Stimulated activated naive CD8-positive, alpha-beta T cell treated with anti-CD3 and anti-CD28 coated beads, Interleukin-15, Interleukin-2, amounts not matched to agents 100 U/mL and 50 U/mL, for 24 hours (primary cell): ENCODE measurements around the gene PTPRK.

Source experiments
- ATAC-seq: fragments of 150-1000 bp; cut with Tn5 transposase; one replicate; pipeline ENCODE4 v1.10.0; 2021
- DNase-seq: peaks from one replicate; pipeline ENCODE4 v3.0.0; 2021

PTPRK gene

DNA sequence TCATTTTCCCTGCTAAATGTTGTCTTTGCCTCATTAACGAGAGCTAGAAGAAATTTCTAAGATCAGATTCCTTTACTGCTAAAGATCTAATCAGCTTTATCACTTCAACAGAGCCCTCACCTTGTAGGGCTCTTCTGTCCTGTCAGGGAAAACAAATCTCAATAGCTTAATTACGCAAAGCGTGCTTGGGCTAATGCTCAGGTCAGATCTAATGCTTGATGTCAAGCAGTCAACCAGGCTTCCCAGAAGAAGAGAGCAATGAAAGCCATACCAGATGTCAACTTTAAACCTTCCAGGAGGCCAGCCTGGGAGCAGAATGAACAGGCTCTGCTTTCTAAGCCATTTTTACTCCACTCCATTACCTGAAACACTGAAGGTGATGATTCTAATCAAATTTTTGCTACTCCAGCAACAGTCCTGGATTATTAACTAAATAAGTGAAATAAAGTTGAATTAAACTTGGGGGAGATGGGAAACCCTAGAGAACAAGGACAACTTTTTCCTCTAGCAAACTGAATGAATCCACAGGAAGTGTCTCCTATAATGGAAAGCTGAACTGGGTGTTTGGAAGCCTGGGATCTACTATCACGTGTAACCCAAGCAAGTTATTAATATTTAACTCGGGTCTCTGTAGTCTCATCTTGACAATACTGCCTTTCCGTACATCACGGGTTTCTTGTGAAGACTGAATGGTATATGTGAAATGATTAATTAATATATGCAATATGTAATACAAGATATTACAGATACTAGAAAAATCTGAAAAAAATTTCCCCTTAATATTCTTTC, 273.7 kb downstream of the PTPRK start:
- ATAC-seq = no peak
- DNase-seq = no peak

DNA sequence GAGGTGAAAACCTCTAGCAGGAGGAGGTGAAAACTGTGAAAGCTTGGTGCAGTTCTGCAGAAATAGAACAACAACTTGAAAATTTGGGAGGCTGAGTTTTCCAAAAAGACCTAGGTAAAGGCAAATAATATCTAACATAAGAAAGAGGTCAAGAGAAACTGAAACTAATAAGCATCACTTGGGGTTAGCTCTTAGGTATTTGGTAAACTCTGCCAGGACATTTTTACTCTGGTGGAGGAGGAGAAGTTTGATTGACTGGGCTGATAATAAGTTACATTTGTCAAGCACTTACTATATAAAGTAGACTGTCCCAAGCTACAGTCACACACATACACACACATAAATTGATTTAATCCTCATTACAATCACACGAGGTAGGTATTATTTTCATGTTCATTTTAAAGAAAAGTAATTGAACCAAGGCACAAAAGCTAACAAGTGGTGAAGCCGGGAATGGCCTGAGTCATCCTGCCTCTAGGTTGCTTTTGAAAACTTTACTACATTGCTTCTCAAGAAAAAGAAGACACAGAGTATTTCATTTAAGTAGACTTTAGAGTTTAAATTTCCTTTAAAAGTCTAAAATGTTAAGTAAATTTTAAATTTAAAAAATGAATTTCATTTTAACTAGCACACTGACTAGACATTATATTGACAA, 275.5 kb downstream of the PTPRK start:
- no peak for DNase-seq

DNA sequence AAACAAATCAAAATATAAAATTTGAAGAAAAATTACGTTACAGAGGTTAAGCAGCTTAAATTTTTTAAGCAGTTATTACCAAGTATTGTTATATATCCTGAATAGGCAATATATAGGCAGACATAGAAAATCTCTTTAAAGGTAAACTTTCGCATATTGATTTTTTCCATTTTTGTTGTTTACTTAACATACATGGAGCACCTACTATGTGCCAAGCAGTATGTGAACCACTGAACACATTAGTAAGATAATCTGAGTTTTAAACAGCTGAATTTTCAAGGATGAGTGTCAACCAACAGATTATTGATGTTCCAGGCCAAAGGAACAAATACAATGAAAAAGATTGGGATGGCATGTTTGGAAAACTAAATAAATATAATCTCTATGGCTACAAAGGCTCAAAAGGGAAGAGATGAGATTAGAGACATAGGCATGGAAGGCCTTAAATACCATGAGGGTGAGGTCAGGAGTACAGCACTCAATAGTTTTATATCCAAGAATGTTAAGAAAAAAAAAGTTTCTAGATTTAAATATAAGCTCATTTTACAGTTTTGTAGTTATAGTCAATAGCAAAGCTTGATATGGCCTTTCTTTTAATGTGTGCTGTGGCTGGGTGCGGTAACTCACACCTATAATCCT, 277.5 kb downstream of the PTPRK start:
- DNase-seq = no peak

More for the DNA sequence above, 275.5 kb downstream of the PTPRK start:
- no peak for ATAC-seq

DNA sequence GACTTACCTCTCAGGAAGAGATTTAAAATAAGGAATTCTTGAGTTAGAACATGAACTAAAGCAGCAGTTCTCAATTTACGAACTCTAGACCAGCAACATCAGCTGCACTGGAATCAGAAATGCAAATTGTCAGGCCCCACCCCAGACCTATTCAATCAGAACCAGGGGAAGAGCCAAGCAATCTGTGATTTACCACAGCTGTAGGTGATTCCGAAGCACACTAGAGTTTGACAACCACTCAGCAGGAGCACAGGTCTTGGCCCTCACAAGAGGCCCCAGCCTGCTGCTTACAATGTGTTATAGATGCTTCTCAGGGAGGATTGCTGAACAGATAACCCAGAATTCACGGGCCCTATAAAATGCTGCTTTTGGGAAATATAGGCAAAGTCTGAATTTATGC, 279.2 kb downstream of the PTPRK start:
- DNase-seq = no peak
- ATAC-seq = peak; percentile 43

More for the DNA sequence above, 277.5 kb downstream of the PTPRK start:
- no peak for ATAC-seq

DNA sequence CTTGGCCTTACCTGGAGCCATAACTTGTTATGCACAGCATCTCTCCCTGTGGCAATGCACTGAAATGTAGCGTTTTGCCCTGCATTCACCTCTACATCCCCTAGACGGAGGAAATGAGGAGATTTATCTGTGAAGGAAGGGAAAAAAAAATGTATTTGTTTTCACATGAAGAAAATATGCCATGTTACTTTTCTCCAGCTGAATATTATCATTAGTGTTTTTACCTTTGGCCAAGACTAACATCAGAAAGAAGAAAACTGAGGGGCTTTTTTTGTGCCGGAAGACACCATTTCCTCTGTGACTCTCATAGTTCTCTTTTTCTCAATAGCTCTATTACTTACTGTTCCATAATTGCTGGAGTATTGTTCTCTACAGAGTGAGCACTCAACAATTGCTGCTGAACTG, 280.4 kb downstream of the PTPRK start:
- ATAC-seq = no peak

DNA sequence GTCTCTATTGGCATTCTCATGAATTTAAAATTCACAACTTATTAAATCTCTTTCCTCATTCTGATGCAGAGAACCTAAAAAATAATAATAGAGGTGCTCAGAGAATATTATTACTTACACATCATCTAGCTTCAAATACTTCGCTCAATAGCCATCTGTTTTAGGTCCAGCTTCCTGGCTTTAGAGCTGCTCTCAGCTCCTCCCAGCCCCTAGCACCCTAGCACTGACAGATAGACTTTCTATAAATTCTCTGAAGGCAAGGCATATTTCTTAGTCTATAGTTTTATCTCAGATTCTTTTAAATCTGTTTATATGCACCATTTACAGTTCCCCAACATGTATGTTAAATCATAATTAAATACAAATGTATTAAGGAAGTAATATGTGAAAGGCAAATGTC, 281.3 kb downstream of the PTPRK start:
- DNase-seq (no peak), ATAC-seq (no peak)

More for the DNA sequence above, 280.4 kb downstream of the PTPRK start:
- no peak for DNase-seq

DNA sequence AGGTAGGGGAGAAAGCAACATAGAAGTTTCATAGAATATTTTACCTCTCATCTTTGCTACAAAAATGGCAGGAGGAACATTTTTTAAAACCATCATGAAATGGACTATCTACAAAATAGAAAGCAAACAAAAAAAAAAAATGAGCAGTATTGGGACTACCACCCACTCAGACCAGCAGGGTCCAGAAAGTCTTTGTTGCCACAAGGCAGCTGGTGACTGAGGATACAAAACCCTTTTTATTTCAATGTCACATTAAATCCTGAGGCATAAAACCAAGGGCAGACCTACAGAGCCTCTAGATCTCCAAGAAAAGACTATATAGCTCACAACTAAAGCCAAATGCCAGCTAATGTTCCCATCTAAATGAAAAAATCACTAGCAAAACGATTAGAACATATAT, 282.2 kb downstream of the PTPRK start:
- no peak for ATAC-seq
- no peak for DNase-seq

DNA sequence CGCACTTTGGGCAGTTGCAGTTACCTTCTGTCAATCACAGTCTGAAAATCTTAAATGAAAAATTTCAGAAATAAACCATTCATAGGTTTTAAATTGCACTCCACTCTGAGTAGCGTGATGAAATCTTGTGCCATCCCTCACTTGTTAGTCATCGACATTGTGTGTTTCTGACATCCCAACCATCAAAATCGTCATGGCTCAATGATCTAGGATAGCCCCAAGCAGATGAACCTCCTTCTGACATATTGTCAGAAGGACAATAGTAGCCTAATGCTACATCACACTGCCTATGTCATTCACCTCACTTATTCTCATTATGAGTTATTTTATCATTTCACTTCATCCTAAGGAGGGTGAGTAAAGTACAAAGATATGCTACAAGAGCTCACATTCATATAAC, 284.8 kb downstream of the PTPRK start:
- ATAC-seq (peak; percentile 23), DNase-seq (no peak)

DNA sequence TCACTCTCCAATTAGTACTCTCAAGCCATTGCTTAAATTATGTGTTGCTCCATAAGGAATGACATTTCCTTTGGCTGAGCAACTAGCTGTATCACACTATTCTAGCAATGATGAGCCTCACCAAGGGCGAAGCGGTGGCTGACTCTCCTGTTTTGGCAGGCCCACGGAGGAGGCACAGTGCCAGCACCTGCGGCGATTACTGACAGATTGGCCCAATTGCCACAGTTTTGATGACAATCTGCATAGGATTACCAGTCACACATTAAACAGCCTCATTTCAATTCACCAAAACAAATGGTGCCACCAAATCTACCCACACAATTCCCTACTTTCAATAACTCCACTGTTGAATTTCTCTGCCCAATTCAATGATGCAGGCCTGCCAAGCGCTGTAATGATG, 286.9 kb downstream of the PTPRK start:
- no peak for ATAC-seq

DNA sequence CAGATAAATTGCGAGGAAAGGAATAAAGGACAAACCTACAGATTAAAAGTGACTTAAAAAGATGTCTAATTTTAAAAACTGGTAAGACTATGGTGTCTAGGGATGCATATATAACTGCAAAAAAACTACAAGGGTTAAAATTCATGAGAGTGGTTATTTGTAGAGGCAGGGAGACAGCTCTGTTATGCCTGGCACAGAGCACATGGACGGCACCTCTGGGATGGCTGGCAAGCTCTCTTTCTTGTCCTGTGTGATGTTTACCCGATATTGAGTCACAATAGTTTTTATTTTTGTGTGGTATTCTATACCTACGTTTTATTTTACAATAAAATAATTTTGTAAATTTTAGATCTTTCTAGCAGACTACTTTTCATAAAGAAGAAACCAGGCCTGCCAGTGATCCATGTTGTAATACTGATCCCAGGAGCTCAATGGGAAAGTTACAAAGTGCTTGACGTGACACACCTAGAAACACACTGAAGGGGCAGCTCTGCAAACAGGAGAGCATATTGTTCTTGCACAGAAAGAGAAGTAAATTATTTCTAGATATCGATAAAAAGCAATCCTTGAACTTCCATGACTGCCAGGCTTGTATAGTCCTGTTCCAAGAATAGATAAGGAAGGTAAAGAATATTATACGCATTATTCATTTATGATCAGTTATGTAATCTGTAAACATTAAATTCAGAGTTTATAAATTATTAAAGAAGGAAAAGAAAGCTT, 290.0 kb downstream of the PTPRK start:
- no peak for DNase-seq
- ATAC-seq = no peak

More for the DNA sequence above, 286.9 kb downstream of the PTPRK start:
- no peak for DNase-seq

DNA sequence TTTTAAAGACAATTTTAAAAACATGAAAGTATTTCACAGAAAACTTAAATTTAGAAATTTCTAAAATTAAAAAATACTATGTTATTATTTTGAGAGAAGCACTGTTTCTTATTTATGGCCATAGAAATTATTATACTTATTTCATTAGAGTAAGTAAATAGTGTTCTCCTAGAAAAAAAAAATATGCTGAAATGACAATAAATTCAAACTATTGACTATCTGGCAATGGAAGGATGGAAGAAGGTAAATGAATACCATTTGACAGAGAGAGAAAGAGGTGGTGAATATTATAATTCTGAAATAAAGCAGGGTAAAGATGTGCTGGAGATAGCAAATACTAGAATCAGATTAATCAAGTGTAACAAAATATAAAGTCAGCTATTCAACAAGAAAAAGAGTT, 294.8 kb downstream of the PTPRK start:
- ATAC-seq (no peak), DNase-seq (no peak)

DNA sequence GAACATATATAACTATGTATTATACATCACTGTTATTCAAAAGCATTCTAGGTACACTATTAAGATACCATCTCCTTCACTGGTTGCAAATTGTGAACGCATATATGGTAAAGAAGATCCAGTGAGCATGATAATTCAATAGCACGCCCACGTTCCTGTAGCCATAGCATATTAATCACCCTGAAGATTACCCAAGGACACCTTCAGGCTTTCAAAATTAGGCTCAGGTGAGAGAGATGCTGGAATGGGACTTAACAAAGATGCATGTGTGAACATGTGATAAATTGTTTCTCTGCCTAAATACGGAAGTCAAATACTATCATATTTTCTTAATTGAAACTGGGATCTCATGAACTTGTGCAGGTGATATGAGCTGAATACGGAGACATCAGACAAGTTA, 303.5 kb downstream of the PTPRK start:
- DNase-seq (no peak), ATAC-seq (no peak)

DNA sequence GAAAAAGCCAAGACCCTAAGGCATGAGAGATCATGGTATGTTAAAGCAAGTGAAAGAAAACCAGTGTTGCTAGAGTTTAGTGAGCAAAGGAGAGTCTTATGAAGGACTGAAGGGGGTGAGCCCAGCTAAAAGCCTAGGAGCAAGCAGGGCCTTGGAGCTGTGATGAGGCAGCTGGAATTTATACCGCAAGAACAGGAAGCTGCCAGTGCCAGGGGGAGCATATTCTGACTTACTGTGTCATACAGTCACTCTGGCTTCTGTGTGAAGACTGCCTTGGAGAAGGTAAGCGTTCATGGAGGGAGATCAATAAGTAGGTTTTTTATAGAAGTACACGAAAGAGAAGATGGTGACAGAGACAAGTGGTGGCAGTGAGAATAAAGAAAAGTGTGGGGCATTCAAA, 310.6 kb downstream of the PTPRK start:
- ATAC-seq = no peak
- no peak for DNase-seq

DNA sequence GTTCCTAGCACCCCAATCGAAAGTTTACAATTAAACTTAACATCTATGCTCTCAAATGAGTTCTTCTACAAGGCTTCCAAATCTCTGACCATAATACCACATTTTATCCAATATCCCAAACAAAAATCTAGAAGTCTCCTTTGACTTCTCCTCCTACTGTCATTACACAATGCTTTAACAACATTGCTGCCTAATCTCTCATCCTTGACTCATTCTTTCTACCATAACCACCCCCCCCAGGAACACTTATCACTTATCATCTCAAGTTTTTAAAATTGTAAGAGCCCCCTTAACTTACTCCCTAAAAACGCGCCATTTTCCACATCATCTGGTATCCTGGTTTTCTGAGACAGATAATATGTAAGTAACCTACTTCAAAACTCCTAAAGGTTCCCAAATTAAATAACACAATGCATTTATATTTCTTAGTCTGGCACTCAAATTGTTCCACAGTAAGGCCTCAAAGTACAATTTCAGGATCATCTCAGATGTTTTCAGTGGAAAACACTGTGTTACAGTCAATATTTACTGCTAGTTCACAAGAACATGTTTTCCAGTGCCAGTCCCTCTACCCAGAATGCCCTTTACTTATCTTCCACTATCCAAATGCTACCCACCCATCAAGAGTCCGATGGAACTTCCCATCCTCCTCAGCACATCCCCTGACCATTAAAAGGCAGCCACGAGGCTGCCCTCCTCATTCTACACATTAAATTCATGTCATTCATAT, 311.4 kb downstream of the PTPRK start:
- DNase-seq = no peak
- no peak for ATAC-seq

DNA sequence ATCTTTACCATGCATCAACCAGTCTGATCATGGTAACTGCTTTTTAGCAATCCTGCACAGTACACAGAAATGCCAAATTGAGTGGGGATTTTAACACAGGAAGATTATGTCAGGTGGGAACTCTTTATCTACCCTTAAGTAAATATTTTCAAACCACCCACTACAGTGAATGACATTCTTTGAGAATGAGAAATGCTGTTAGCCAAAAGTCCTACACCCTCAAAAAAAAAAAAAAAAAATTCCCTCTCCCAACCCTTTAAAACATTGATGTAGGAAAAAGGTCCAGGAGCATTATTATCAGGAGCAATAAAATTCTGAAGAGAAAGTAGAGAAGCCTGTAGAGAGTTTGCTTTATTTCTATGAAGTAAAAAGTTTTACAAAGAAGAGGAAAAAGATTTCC, 312.3 kb downstream of the PTPRK start:
- DNase-seq = no peak
- no peak for ATAC-seq

DNA sequence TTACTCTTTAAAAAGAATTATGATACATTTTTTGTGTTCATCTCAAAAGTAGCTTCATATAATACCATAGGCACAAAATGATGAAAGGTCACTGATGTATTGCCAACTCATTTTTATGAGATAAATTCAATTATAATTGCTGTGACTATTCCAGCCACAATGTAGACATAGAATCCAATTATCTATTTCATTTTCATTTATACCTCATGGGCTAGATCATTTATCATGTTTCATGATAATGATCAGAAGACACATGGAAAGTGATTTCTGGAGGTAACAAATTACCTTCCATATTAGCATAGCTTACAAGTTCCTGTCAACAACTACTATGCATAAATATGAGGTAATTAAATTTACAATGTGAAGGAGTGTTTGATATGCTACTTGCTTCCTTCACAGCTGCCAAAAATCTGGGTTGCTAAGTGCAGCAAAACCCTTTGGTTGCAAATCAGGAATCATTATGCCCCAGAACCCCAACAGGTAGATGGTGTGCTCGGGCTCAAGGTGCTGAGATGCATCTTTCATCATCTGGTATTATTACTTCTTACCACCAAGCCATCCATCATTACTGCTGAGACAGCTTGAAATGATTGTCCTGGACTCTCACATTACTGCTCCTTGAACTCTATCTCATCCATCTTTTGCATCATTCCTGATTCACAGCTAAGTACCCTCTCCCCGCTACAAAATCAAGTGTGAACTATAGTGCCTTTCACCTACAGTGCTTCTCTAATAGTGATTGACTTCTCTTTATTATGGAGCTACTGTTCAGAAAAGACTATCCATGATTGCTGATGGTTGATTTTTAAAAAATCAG, 313.6 kb downstream of the PTPRK start:
- DNase-seq (no peak), ATAC-seq (no peak)

DNA sequence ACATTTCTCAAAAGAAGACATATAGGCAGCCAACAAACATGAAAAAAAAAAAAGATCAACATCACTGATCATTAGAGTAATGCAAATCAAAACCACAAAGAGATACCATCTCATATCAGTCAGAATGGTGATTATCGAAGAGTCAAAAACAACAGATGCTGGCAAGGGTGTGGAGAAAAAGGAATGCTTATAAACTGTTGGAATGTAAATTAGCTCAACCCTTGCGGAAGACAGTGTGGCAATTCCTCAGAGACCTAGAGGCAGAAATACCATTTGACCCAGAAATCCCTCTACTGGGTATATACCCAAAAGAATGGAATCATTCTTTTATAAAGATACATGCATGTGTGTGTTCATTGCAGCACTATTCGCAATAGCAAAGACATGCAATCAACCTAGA, 315.8 kb downstream of the PTPRK start:
- DNase-seq (no peak), ATAC-seq (no peak)

DNA sequence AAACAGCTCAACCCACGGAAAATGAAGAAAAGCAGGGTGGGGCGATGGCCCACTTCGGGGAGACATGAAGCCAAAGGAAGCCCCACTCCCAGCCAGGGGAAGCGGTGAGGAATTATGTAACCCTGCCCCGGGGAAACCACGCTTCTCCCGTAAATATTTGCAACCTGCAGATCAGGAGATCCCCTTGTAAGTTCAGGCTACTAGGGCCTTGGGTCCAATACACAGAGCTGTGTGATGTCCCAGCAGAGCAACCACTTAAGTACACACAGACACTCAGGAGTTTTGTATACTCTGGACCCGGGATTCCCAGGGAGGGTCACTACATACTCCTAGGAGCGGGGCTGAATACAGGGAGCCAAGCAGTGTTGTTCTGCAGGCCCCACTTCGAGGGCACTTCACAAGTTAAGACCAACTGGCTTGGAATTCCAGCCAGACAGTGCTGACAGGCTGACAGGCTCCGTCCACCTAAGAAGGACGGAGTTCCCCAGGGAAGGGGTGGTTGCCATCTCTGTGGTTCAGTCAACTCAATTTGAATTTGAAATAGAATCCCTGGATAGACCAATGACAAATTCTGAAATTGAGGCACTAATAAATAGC, 318.1 kb downstream of the PTPRK start:
- ATAC-seq = no peak

DNA sequence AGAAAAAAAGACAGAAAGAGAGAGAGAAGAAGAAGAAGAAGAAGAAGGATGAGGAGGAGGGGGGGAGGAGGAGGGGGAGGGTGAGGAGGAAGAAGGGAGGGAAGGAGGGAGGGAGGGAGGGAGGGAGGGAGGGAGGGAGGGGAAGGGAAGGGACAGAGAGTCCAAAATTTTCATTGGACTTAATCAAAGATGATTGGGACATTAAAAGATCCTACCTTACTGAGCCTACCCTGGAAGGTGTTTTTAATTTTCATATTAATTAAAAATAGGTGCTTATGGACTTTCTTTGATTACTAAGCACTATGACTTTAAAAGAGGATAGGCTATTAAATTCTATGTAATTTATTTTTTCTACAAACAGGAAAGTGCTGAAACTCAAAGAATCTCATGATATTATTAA, 319.6 kb downstream of the PTPRK start:
- ATAC-seq (no peak), DNase-seq (no peak)

More for the DNA sequence above, 318.1 kb downstream of the PTPRK start:
- no peak for DNase-seq

DNA sequence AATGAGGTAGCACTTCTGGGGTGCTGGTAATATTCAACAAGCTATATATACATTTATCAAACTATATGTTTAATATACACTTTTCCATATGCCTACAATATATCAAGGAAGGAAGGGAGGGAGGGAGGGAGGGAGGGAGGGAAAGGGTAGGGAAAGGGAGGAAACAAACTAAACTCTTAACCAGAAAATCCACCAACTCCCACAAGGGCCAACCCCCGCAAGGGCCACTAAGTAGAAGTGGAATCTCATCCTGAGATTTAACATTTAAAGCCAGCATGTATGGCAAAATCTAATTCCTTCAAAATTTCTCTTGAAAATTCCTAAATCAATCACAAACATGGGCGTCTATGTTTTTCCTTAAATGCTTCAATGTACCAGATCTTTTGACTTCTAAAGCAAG, 320.9 kb downstream of the PTPRK start:
- no peak for DNase-seq
- no peak for ATAC-seq

DNA sequence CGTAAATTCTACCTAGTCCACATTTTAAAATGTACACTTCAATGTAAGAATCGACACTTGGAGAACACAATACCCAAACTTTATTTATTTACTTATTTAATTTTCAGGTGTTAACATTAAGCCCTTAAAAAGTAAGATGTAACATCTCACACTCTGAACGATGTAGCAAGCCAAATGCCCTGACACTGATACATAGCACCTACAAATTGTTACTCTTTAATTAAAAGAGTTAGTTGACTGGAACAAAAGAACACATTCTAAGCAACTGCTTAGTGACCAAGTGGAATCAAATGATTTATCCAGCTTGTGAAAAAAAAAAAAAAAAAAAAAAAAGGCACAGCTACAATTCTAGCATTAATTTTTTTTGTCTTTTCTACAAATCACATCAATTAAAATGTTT, 327.4 kb downstream of the PTPRK start:
- DNase-seq (no peak), ATAC-seq (no peak)
